Astrocyte (in vitro differentiated cells and primary cell): ENCODE measurements around the gene RAD51B. TPM values are rescaled to one million over a fixed set of nuclear protein-coding genes. Genes with fewer than 3 reads are reported as not detected.

ENCODE experiments used
- DNase-seq: peaks from one replicate; pipeline ENCODE4 v3.0.0-alpha.2; 2010; ENCODE audit warnings: low read depth
- FAIRE-seq: peaks from 2 replicates; lab custom pipeline; 2011; peaks lifted over from hg19 to GRCh38; lab: Jason Lieb, UNC
- H2AFZ ChIP-seq: 2 replicates; pipeline ENCODE4 v1.6.0; 2012; ENCODE audit warnings: low read depth, low read length, inconsistent platforms
- H3K27ac ChIP-seq: 2 replicates; pipeline ENCODE4 v1.5.1; 2011; ENCODE audit warnings: low read depth, low read length, inconsistent platforms
- H3K27me3 ChIP-seq: 2 replicates; pipeline ENCODE4 v1.6.0; 2011; ENCODE audit warnings: low read length, inconsistent platforms; ENCODE audit not compliant: insufficient read depth
- H3K36me3 ChIP-seq: 2 replicates; pipeline ENCODE4 v1.5.1; 2011; ENCODE audit warnings: low read length, inconsistent platforms; ENCODE audit not compliant: insufficient read depth
- H3K4me1 ChIP-seq: 2 replicates; pipeline ENCODE4 v1.5.1; 2011; ENCODE audit warnings: low read length, inconsistent platforms; ENCODE audit not compliant: insufficient read depth
- H3K4me2 ChIP-seq: 2 replicates; pipeline ENCODE4 v1.6.0; 2012; ENCODE audit warnings: low read length, inconsistent platforms
- H3K4me3 ChIP-seq: 2 replicates; pipeline ENCODE4 v1.5.1; 2011; ENCODE audit warnings: low read depth, mild to moderate bottlenecking, low read length, inconsistent platforms; ENCODE audit not compliant: insufficient read depth
- H3K79me2 ChIP-seq: 2 replicates; pipeline ENCODE4 v1.6.0; 2012; ENCODE audit warnings: mild to moderate bottlenecking, low read length, inconsistent platforms; ENCODE audit not compliant: insufficient read depth
- H3K9ac ChIP-seq: 2 replicates; pipeline ENCODE4 v1.6.0; 2012; ENCODE audit warnings: mild to moderate bottlenecking, low read length, inconsistent platforms
- H3K9me3 ChIP-seq: 2 replicates; pipeline ENCODE4 v1.5.1; 2012; ENCODE audit warnings: low read depth, mild to moderate bottlenecking, low read length, inconsistent platforms; ENCODE audit not compliant: insufficient read depth
- H4K20me1 ChIP-seq: 2 replicates; pipeline ENCODE4 v1.6.0; 2012; ENCODE audit warnings: low read length, inconsistent platforms; ENCODE audit not compliant: insufficient read depth
- H3K27ac Mint-ChIP-seq: one replicate; pipeline ENCODE4 v1.8.0; 2021; ENCODE audit warnings: mild to moderate bottlenecking, mixed read lengths; ENCODE audit not compliant: unreplicated experiment
- H3K27me3 Mint-ChIP-seq: one replicate; pipeline ENCODE4 v1.8.0; 2021; ENCODE audit warnings: low read depth, mixed read lengths; ENCODE audit not compliant: unreplicated experiment
- H3K36me3 Mint-ChIP-seq: one replicate; pipeline ENCODE4 v1.8.0; 2021; ENCODE audit warnings: low read depth, mixed read lengths; ENCODE audit not compliant: unreplicated experiment
- H3K4me1 Mint-ChIP-seq: one replicate; pipeline ENCODE4 v1.8.0; 2021; ENCODE audit warnings: low read depth, mixed read lengths; ENCODE audit not compliant: unreplicated experiment
- H3K4me3 Mint-ChIP-seq: one replicate; pipeline ENCODE4 v1.8.0; 2021; ENCODE audit warnings: mild to moderate bottlenecking, moderate library complexity, mixed read lengths; ENCODE audit not compliant: unreplicated experiment
- H3K9me3 Mint-ChIP-seq: one replicate; pipeline ENCODE4 v1.8.0; 2021; ENCODE audit warnings: mild to moderate bottlenecking, mixed read lengths; ENCODE audit not compliant: unreplicated experiment
- EZH2 ChIP-seq: IDR thresholded peaks from 2 replicates; pipeline ENCODE4 v1.6.1; 2012; ENCODE audit warnings: mild to moderate bottlenecking, low read length, inconsistent platforms; ENCODE audit not compliant: insufficient read depth
- total RNA-seq: library from RNA; stranded (reverse); gene quantifications from 2 replicates; pipeline ENCODE4 v1.2.1, GENCODE V29; 2021
- TF ChIP-seq, protein P1 (sequence below): IDR thresholded peaks from 2 replicates; pipeline ENCODE4 v1.5.1; 2011; ENCODE audit warnings: low read depth, mild to moderate bottlenecking, inconsistent platforms, low read length, moderate library complexity; ENCODE audit not compliant: insufficient read depth

Gene RAD51B
- total RNA-seq, 1 donor from 2014 or later = 10.8 TPM

DNA sequence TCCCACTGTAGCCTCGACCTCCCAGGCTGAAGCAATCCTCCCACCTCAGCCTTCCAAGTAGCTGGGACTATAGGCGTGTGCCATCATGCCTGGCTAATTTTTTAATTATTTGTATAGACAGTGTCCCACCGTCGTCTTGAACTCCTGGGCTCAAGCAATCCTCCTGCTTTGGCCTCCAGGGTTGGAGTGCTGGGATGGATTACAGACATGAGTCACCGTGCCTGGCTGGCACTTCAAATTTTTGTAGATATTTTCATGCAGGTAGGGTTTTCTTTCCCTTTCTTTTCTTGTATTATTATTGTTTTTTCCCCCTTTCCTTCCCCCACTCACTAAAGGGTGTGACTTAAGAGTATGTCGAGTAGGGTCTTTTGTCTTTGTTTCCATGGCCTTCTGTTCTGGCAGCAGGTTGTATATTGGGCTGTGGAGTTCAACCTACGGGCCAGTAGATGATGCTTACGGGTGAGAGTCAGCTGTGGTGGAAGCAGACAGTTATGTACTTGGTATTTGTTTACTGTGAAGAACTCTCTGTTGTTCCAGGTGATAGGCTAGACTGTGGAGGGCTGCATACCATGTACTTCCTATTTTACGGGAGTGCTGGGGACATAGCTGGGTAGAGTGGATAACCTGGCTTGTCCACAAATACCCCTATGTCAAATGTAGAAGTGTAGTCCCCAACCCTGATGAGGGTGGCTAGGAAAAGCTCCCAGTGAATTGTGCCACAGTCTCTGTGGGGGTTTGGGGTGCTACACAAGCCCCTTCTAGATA, 30.7 kb downstream of the RAD51B start:
- Histone ChIP-seq H3K27ac (no peak overlapping the region), H3K27me3 (no peaks in the 10 kb centered on the region), H4K20me1 (peaks cover 3% of the 10 kb centered on the region), H3K4me3 (no peak overlapping the region), H3K36me3 (no peaks in the 10 kb centered on the region), H3K79me2 (no peaks in the 10 kb centered on the region), H2AFZ (no peak overlapping the region), H3K9me3 (no peaks in the 10 kb centered on the region), H3K4me1 (no peaks in the 10 kb centered on the region), H3K4me2 (no peak overlapping the region), H3K9ac (no peak overlapping the region)
- Mint-ChIP-seq H3K9me3 (peaks cover 11% of the 10 kb centered on the region), H3K4me1 (no peaks in the 10 kb centered on the region), H3K4me3 (no peak overlapping the region), H3K36me3 (peaks cover 6% of the 10 kb centered on the region), H3K27me3 (no peaks in the 10 kb centered on the region), H3K27ac (peak overlapping the region; percentile 2)
- no peak for DNase-seq
- no peak for TF ChIP-seq EZH2
- FAIRE-seq = no peak

DNA sequence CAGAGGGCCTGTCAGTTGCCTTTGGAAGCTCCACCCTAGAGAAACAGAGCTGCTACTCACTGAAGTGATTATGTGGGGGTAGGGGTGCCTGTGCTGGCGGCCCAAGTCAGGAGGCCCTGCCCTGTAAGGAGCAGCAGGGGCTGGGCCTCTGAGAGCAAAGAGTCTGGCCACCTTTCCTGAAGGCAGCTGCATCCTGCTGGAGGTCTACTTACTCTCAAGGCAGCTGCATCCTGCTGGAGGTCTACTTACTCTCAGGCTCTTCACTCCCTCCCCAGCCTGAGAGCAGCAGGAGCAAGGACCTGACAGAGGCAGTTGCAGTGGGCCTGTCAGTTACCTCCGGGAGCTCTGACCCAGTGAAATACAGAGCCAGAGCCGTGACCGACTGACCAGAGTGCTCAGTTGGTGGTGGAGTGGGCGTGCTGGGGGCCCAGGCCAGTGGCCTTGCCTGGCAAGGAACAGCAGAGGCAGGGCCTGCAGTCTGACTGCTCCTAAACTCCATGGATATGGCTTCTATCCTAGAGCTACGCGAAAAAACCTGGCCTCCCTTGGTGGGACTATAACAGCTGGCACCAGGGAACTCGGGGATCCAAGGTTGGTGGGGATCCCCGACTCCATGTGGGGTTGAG, 32.3 kb downstream of the RAD51B start:
- TF ChIP-seq EZH2 = no peak
- TF ChIP-seq, protein P1, sequence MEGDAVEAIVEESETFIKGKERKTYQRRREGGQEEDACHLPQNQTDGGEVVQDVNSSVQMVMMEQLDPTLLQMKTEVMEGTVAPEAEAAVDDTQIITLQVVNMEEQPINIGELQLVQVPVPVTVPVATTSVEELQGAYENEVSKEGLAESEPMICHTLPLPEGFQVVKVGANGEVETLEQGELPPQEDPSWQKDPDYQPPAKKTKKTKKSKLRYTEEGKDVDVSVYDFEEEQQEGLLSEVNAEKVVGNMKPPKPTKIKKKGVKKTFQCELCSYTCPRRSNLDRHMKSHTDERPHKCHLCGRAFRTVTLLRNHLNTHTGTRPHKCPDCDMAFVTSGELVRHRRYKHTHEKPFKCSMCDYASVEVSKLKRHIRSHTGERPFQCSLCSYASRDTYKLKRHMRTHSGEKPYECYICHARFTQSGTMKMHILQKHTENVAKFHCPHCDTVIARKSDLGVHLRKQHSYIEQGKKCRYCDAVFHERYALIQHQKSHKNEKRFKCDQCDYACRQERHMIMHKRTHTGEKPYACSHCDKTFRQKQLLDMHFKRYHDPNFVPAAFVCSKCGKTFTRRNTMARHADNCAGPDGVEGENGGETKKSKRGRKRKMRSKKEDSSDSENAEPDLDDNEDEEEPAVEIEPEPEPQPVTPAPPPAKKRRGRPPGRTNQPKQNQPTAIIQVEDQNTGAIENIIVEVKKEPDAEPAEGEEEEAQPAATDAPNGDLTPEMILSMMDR = no peak
- H4K20me1 ChIP-seq = no peaks in the 10 kb centered on the region
- H2AFZ ChIP-seq = no peak overlapping the region
- H3K27me3 ChIP-seq = no peaks in the 10 kb centered on the region
- H3K9me3 Mint-ChIP-seq = peaks cover 7% of the 10 kb centered on the region
- H3K36me3 ChIP-seq = no peaks in the 10 kb centered on the region
- H3K79me2 ChIP-seq = no peaks in the 10 kb centered on the region
- H3K4me1 ChIP-seq = no peaks in the 10 kb centered on the region
- no peak overlapping the region for H3K4me2 ChIP-seq
- no peak overlapping the region for H3K27ac ChIP-seq
- no peak overlapping the region for H3K9ac ChIP-seq
- H3K36me3 Mint-ChIP-seq = peaks cover 3% of the 10 kb centered on the region
- no peaks in the 10 kb centered on the region for H3K27me3 Mint-ChIP-seq
- FAIRE-seq (no peak), DNase-seq (no peak)
- H3K4me3 ChIP-seq = no peak overlapping the region
- H3K27ac Mint-ChIP-seq = no peak overlapping the region
- H3K4me3 Mint-ChIP-seq = no peak overlapping the region
- H3K9me3 ChIP-seq = no peaks in the 10 kb centered on the region
- H3K4me1 Mint-ChIP-seq = peaks cover 1% of the 10 kb centered on the region

DNA sequence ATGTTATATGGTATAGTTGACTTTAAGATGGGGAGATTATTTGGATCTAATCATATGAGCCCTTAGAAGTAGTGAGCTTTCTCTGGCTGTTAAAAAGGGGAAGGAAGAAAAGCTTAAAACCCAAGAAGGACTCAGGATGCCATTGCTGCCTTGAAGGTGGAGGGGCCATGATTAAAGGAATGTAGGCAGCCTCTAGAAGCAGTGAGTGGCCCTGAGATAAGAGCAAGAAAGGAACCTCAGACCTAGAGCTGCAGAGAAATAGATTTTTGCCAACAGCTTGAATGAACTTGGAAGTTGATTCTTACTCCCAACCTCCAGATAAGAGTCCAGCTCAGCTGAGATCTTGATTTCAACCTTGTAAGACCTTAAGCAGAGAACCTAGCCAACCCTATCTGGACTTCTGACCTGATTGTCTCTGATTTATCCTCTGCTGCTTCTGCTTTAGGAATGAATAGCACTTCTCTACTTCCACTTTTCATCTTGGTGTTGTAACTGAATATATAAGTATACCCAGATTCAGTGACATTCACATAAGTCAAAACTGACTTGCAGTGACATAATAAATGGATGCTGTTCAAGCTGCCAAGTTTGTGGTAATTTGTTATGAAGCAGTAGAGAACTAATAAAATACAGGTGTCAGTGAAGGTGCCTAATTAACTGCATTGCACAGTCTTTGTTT, 33.5 kb downstream of the RAD51B start:
- Histone ChIP-seq H3K27me3 (no peaks in the 10 kb centered on the region), H3K4me3 (no peak overlapping the region), H3K9me3 (no peaks in the 10 kb centered on the region), H3K79me2 (no peaks in the 10 kb centered on the region), H2AFZ (no peak overlapping the region), H3K9ac (no peak overlapping the region), H3K36me3 (no peaks in the 10 kb centered on the region), H3K27ac (no peak overlapping the region), H4K20me1 (no peaks in the 10 kb centered on the region), H3K4me1 (no peaks in the 10 kb centered on the region), H3K4me2 (no peak overlapping the region)
- H3K4me3 Mint-ChIP-seq = no peak overlapping the region
- no peak overlapping the region for H3K27ac Mint-ChIP-seq
- TF ChIP-seq EZH2 = no peak
- TF ChIP-seq, protein P1 = no peak
- H3K4me1 Mint-ChIP-seq = peaks cover 1% of the 10 kb centered on the region
- H3K27me3 Mint-ChIP-seq = no peaks in the 10 kb centered on the region
- no peak for FAIRE-seq
- no peak for DNase-seq
- H3K36me3 Mint-ChIP-seq = no peaks in the 10 kb centered on the region
- H3K9me3 Mint-ChIP-seq = peaks cover 7% of the 10 kb centered on the region
